OCI-LY1 (cell line): Measurements from ENCODE around the gene KCNMA1.

Experiments used
- EZH2 ChIP-seq: fragments of 200-600 bp; sonication (generic), shearing (Covaris generic); IDR thresholded peaks from 2 replicates; pipeline ENCODE4 v1.8.0; 2017; ENCODE audit warnings: borderline replicate concordance, mixed run types, mild to moderate bottlenecking, antibody characterized with exemption, low read length, moderate library complexity, mixed read lengths
- TF ChIP-seq, protein P1 (sequence below): fragments of 200-600 bp; sonication (generic), shearing (Covaris generic); IDR thresholded peaks from 2 replicates; pipeline ENCODE4 v1.5.1; 2017; ENCODE audit warnings: mild to moderate bottlenecking, antibody characterized with exemption, low read length, moderate library complexity, mixed read lengths

DNA sequence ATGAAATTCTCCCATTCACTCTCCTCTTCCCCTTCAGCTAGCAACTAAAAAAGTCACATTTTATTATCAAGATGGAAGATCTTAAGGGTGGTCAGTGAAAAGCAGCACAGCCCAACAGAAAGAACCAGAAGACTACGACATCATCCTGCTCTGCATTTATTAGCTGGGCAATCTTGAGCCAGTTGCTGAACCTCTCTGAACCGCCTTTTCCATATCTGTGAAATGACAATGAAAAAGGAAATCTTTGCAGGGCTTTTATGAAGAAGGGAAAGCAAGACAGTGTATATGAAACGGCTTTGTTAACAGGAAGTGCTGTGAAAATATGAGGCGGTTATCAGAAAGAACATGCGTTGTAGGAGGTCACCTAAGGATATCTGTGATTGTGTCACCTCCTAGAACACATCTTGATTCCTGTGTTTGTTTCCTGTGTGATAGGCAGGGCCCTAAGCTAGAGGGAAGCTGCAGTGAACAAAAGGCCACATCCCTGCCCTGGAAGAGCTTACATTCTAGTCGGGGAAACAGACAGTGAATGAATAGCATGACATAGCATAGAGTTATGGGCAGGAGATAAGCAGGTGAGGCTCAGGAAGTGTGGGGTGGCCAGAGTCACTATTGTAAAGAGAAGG is 36.0 kb upstream of the KCNMA1 start:
- TF ChIP-seq, protein P1, sequence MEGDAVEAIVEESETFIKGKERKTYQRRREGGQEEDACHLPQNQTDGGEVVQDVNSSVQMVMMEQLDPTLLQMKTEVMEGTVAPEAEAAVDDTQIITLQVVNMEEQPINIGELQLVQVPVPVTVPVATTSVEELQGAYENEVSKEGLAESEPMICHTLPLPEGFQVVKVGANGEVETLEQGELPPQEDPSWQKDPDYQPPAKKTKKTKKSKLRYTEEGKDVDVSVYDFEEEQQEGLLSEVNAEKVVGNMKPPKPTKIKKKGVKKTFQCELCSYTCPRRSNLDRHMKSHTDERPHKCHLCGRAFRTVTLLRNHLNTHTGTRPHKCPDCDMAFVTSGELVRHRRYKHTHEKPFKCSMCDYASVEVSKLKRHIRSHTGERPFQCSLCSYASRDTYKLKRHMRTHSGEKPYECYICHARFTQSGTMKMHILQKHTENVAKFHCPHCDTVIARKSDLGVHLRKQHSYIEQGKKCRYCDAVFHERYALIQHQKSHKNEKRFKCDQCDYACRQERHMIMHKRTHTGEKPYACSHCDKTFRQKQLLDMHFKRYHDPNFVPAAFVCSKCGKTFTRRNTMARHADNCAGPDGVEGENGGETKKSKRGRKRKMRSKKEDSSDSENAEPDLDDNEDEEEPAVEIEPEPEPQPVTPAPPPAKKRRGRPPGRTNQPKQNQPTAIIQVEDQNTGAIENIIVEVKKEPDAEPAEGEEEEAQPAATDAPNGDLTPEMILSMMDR, result no peak
- TF ChIP-seq EZH2, result no peak
